Prostate gland (tissue), 2 donors: Measurements from ENCODE around the gene HCN1.
"Not testable (repeated sequence)": the region's sequence is repeated elsewhere in the genome, so short reads cannot be mapped to it uniquely, and the experiment has no call there.

Source experiments
- POLR2A ChIP-seq: fragments of 450-650 bp; IDR thresholded peaks from one replicate; pipeline ENCODE4 v1.6.1; 2016; ENCODE audit warnings: antibody characterized with exemption, mild to moderate bottlenecking
- POLR2AphosphoS5 ChIP-seq: sonication (generic); formaldehyde crosslinking; IDR thresholded peaks from one replicate; pipeline ENCODE4 v1.6.1; 2017; ENCODE audit warnings: antibody characterized with exemption
- TF ChIP-seq, protein P1 (sequence below), 4 experiments: fragments of 200-600 bp in 2 of 4; fragments of 450-650 bp in 2 of 4; sonication (generic) in 2 of 4; IDR thresholded peaks; 1 replicate in 3 of 4; 2 replicates in 1 of 4; pipeline ENCODE4 v1.5.1; 2016 to 2019; ENCODE audit warnings: antibody characterized with exemption in 4 of 4, mild to moderate bottlenecking in 2 of 4, moderate library complexity in 2 of 4

DNA sequence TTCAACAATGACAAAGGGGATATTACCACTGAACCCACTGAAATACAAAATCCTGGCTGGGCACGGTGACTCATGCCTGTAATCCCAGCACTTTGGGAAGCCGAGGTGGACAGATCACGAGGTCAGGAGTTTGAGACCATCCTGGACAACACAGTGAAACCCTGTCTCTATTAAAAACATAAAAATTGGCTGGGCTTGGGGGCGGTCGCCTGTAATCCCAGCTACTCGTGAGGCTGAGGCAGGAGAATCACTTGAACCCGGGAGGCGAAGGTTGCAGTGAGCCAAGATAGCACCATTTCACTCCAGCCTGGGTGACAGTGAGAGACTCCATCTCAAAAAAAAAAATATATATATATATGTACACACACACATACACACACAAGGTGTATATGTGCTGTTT lies 324.8 kb downstream of the HCN1 start:
- TF ChIP-seq POLR2A, POLR2AphosphoS5: not testable (repeated sequence)
- TF ChIP-seq, protein P1, sequence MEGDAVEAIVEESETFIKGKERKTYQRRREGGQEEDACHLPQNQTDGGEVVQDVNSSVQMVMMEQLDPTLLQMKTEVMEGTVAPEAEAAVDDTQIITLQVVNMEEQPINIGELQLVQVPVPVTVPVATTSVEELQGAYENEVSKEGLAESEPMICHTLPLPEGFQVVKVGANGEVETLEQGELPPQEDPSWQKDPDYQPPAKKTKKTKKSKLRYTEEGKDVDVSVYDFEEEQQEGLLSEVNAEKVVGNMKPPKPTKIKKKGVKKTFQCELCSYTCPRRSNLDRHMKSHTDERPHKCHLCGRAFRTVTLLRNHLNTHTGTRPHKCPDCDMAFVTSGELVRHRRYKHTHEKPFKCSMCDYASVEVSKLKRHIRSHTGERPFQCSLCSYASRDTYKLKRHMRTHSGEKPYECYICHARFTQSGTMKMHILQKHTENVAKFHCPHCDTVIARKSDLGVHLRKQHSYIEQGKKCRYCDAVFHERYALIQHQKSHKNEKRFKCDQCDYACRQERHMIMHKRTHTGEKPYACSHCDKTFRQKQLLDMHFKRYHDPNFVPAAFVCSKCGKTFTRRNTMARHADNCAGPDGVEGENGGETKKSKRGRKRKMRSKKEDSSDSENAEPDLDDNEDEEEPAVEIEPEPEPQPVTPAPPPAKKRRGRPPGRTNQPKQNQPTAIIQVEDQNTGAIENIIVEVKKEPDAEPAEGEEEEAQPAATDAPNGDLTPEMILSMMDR (IDR thresholded peaks at IDR 0.05): not testable (repeated sequence)
